LHCN-M2 (cell line): ENCODE measurements around the gene TPK1. TPM values are rescaled to one million over a fixed set of nuclear protein-coding genes. Genes with fewer than 3 reads are reported as not detected.

Source experiments
- DNase-seq: peaks from one replicate; pipeline ENCODE4 v3.0.0-alpha.2; 2012; ENCODE audit warnings: low read depth
- total RNA-seq: library from RNA; depleted of rRNA; stranded (reverse); fragments of >200 nt; gene quantifications from 2 replicates; pipeline ENCODE4 v1.2.3, GENCODE V29; 2014

The TPK1 gene
- total RNA-seq, 1 experiment from 2014 or later: 2.3 TPM

DNA sequence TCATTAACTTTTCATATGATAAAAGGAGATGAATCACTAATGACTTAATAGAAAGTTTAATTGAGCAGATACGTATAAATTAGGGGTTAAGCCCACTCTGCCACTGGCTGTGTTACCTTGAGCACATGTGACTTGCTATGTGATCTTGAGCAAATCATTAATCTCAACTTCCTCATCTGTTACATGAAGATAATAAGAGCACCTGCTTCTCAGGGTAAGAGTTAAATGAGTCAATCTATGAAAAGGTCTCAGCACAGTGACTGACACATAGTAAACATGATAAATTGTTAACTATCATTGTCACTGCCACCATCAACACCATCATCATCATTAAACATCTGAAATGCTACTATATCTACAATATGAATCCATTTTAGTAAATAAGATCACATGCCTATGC lies 110.8 kb downstream of the TPK1 start:
- DNase-seq: no peak

DNA sequence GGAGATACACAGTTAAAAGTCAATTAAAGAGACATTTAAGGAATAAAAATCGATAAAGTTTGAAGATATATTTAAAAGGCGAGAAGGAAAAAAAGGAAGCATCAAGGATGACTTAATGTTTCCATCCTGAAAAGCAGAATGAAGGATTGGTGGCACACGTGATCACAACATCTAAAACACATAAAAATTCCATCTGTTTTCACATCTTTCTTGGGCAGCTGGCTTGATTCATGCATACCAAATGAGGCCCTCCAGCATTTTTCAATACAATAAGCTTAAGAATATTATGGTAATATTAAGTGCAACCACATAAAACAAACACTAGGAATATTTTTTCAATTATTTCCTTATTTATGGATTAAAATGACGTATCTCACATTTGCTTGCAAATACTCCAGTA lies 112.6 kb downstream of the TPK1 start:
- no peak for DNase-seq

DNA sequence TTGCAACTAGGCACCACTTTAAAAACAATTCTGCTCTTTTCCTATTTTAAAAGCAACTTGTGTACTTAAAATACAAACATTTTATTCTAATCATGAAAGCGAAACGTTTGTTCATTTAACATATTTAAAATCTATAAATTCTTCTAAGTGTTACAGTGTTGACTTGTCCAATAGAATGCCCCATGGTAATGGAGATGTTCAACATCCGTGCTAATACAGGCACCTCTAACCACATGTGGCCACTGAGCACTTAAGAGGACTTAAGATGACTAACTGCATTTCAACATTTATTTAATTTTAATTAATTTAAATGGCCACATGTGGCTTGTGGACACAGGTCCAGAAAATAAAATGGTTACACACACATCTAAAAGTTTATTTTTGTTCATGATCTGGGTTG lies 115.1 kb downstream of the TPK1 start:
- no peak for DNase-seq

DNA sequence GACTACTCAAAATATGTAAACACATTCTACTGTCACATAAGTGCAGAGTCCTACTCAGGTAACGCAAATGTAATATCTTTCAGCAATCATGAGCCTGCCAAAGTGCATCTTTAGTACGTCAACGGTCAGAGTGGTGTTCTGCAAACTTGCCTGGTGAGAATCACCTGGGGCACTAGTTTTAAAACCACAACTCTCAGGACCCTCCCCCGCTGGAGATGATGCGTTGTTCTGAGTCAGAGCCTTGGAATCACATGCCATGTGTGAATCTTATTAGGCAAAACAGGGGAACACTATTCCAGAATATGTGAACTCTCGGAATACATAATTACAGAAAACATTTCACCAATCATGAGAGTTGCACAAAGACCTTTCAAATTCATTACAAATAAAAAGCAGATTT lies 115.7 kb downstream of the TPK1 start:
- no peak for DNase-seq

DNA sequence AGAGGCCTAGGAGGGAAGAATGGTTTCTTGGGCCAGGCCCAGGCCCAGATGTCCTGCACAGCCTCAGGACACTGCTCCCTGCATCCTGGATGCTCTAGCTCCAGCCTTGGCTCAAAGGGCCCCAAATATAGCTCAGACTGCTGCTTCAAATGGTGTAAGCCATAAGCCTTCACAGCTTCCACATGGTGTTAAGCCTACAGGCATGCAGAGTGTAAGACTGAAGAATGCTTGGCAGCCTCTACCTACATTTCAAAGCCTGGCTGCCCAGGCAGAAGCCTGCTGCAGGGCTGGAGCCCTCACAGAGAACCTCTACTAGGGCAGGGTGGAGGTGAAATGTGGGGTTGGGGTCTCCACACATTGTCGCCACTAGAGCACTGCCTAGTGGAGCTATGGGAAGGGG lies 118.1 kb downstream of the TPK1 start:
- no peak for DNase-seq

DNA sequence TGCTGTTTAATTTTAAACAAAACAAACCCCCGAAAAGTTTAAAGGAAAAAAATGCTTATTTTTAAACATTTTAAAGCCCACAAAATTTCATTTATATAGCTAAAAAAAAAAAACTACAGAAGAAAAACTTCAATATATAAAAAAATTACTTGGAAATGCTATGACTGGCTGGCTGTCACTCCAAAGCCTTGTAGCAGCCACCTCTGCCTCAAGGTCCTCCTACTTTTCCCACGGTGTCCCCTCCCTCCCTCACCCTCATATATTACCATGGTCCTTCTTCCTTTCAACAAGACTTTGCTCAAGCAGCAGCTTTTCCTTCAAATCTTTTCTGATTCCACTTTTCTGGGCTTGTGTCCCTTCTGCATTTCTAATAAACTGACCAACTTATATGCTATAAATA lies 122.0 kb downstream of the TPK1 start:
- DNase-seq: no peak

DNA sequence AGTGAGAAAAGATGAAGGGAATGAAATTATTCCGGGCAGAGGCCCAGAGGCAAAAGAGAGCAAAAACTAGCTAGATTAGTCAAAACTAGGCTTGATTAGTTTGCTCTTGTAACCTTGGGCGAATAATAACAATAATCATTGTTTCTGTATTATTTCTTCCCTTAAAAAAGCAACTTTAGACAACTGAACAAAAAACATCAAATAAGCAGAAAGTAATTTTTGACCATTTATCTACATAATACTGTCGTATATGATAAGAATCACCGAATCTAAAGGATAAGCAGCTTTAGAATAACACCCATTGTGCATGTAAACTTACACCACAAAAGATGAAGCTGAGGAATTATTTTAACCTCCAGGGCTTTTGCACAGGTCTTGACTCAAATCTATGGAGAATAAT lies 125.1 kb downstream of the TPK1 start:
- DNase-seq: no peak

DNA sequence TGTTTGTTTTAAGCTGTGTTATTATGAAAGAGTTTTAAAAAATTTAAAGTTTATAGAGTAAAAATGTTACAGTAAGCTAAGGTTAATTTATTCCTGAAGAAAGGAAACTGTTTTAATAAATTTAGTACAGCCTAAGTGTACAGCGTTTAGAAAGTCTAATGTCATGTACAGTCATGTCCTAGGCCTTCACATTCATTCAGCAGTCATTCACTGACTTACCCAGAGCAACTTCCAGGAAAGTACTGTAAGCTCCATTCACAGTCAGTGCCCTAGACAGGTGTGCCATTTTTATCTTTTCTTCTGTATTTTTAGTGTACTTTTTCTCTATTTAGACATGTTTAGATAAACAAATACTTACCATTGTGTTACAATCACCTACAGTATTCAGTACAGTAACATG lies 126.8 kb downstream of the TPK1 start:
- no peak for DNase-seq

DNA sequence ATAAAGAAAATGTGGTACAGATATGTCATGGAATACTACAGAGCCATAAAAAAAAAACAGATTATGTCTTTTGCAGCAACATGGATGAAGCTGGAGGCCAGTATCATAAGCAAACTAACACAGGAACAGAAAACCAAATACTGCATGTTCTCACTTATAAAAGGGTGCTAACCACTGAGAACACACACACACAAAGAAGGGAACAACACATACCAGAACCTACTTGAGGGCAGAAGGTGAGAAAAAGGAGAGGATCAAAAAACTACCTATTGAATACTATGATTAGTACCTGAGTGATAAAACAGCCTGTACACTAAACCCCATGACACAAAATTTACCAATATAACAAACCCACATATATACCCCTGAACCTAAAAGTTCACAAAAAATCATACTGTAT lies 144.6 kb downstream of the TPK1 start:
- DNase-seq: no peak

DNA sequence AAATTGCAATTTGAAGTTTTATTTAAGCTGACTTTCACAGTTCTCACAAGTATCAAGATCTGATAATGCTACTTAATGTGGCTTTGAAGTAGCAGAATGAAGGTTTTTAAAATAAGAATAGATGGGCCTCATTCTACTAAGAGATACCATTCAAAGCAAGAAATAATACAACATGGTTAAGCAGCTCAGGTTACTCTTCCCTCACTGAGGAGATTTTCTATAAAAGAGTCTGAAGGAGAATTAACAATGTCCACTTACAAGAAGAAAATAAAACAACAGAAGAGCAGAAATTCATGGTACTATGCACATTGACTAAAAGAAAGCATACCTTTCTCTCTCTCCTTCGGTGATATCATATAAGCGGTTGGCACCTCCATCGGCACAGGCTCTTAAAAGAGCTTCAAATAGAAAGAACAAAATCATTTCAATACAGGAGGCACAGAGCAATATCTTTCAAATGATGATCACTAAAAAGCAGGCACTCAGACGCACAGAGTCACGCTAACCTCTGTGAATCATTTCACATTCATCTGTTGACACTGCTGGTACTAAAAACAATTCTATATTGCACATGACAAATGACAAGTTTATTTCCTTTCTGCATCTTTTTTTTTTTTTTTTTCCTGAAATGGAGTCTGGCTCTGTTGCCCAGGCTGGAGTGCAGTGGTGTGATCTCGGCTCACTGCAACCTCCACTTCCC lies 153.1 kb downstream of the TPK1 start:
- no peak for DNase-seq

DNA sequence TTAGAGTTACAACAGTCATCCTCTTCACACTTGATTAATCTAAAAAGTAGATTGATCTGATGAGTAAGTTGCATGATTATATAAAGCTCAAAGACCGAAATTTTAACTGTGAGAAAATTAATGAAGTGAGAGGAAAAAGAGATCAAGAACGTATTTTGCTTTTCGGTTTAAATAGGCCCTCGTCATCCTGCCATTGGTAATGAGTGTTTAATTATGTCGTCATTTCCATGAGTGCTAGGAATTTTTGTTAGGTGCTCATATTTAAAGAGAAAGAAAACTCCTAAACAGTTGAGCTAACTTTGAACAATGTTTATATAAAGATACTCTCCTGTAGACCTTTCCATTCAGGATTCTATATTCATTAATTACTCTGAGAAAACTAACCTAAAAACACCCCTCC lies 159.4 kb downstream of the TPK1 start:
- no peak for DNase-seq

DNA sequence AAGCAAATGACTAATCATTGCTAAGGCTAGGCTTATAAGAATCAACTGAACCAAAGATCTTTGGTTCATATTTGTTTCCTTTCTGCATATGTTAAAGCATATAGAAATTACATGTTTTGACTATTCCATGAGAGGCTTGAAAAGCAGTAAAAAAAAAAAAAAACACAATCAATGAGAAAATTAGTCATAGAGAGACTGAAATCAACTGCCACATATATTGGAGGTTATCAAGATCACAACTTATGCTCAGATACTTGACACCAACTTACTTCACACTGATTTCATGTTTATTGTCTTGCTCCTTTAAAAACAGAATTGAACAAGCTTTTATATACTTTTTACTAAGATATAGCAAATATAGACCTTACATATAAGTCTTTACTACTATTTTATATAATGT lies 161.3 kb downstream of the TPK1 start:
- DNase-seq: no peak

DNA sequence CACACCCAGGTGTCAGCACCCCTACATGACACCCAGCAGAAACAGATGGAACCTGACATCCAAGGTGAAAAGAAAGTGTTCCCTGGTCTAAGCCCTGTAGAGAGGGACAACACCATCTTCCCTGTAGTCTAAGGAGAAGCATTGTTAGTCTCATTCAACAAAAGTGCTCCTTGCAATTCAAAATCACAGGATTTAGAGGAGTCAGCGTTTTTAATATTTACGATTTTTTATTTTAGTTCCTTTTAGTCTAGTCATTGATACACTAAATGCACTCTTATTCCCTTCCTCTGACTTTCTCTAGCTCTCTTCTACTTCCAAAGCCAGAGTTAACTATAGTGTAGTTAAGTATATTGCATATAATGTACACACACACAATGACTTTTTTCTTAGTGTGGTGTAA lies 163.0 kb downstream of the TPK1 start:
- DNase-seq: no peak

DNA sequence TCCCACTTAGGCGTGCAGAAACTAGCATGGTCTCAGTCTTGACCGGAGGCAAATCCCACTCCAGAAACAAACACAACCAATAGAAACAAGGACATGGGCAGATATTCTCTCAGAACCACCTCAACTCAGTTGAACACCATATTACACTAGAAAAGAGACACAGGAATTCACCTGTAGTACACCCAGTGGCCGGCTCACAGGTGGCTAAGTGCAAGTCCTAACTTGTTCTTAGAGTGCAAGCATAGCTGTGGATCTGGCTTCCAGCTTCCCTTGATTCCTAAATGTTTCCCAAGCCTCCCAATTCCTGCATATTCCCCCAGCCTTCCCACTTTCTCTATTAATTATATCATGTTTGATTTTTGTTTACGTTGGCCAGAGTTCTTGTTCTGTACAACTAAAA lies 164.4 kb downstream of the TPK1 start:
- no peak for DNase-seq

DNA sequence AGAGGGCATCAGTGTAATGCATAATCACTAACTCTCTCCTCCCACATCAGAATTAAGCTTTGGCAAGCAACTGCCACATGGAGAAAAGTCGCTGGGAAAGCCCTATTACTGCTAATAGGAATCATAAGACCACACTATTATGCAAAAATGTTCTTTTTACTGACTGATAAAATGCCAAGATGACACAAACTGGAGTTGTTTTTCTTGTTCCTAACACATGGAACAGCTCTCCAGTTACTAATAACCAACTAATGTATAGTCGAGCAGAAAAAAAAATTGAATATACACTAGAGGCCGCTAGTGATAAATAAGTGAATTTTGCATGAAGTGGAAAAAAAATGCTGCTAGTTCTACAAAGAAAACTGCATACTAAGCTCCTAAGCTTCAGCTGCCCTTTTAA lies 165.6 kb downstream of the TPK1 start:
- no peak for DNase-seq

DNA sequence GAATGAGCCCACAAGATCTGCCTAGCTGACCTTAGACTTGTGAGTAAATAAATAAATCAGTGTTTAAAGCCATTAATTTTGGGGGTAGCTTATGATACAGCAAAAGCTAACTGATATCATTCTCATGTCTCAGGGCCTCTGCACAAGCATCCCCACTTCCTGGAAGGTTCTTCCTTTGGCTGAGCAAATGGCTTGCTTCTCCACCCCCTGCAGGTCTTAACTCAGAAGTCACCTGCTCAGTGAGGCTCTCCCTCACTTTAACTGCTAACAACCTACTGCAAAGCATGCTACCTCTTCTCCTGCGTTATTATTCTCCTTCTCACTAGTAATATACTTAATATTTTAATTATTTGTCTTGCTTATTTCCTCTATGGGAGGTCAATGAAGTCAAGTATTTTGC lies 167.3 kb downstream of the TPK1 start:
- no peak for DNase-seq

DNA sequence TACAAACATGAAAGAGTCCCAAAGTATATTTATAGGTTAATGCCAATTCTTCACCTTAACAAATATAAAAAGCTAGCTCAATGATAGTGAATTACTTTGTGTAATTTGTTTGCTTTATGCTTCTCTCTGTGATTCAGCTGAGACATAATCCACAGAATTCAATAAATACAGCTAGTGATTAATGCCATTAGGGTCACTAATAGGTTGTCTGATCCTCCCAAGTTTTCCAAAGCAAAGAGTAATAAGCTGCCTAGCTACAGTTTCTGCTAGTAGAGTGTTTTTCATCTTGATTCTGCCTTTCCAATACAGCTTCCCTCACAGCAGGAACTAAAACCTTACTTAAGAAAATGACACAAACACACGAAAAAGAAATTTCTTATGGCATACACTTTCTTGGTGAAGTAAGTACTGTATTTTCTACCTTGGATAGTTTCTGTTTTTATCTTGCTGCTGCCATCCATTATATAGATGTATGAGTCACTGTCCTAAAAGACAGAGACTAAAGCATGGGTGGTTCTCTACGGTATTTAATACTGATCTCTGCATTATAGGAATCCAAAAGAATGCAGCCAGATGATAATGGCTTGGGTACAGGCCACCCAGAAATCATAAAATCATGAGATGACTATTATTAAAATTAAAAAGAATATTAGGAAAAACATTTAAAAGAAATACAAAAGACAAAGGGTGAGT lies 170.0 kb downstream of the TPK1 start:
- DNase-seq: no peak

DNA sequence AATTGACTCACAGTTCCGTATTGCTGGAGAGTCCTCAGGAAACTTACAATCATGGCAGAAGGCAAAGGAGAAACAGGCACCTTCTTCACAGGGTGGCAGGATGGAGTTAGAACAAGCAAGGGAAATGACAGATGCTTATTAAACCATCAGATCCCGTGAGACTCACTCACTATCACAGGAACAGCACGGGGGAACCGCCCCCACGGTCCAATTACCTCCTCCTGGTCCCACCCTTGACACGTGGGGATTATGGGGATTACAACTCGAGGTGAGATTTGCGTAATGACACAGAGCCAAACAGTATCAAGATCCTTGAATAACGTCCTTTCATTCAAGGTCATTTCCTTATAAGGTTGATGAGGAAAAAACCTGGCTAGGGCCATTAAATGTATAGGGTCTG lies 176.6 kb downstream of the TPK1 start:
- no peak for DNase-seq

DNA sequence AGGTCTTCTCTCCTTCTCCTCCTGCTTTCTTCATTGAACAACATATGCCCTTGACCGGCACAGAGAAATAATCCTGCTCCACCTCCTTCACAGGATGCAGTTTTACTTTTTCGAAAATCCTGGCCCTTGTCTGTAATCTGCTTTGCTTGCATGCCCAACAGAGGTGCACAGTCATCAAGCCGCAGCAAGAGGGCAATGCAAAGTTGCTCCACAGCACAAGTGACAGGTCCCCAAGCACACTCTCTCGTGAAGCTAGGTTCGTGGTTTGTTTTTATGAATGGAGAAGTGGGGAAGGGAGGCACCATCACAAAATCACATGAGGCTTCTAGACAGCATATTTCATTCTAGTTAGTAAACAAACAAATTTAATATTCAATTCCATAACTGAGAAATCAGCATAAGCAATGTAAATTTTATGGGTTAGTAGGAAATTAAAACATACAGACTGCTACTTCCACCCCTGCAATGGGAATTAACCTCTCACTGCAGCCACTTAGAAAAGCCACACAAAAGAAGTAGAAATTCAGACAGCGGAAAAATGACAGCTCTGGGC lies 178.8 kb downstream of the TPK1 start:
- DNase-seq: no peak

DNA sequence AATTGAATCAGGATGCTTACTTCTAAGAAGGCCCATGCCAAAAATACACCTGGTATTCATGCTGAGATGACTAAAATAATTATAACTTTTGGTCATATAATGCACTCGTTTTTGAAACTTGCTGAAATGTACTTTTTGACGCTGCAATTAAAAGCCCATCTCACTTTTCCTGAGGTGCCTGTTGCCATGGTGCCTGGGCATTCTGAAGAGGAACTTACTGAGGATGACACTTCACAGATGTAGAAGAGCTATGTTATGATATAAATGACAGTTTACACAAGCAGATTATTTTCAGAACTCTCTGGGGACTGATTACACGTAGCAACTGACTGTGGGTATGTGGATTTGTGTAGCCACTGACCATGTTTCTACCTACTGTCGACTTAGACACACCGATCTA lies 182.4 kb downstream of the TPK1 start:
- DNase-seq: no peak

DNA sequence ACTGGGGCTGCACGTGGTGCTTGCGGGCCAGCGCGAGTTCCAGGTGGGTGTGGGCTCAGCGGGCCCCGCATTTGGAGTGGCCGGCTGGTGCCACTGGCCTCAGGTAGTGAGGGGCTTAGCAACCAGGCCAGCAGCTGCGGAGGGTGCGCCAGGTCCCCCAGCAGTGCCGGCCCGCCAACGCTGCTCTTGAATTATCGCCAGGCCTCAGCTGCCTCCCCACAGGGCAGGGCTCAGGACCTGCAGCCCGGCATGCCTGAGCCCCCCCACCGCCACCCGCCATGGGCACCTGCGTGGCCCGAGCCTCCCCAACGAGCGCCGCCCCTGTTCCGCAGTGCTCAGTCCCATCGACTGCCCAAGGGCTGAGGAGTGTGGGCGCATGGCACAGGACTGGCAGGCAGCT lies 185.4 kb downstream of the TPK1 start:
- no peak for DNase-seq

DNA sequence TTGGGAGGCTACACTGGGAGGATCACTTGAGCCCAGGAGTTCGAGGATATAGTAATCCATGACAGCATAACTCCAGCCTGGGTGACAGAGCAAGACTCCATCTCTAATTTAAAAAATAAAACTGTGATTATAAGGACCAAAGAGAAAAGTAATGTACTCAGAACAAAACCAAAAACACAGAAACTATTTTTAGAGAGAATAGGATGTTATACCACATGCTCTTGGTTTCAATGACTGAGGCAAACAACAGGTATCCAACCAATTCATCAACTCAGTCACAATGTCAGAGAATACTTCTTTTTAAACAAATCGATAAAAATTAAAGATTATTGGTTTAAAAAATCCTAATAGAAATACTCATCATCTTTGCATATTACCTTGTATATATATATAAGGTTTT lies 186.7 kb downstream of the TPK1 start:
- no peak for DNase-seq

DNA sequence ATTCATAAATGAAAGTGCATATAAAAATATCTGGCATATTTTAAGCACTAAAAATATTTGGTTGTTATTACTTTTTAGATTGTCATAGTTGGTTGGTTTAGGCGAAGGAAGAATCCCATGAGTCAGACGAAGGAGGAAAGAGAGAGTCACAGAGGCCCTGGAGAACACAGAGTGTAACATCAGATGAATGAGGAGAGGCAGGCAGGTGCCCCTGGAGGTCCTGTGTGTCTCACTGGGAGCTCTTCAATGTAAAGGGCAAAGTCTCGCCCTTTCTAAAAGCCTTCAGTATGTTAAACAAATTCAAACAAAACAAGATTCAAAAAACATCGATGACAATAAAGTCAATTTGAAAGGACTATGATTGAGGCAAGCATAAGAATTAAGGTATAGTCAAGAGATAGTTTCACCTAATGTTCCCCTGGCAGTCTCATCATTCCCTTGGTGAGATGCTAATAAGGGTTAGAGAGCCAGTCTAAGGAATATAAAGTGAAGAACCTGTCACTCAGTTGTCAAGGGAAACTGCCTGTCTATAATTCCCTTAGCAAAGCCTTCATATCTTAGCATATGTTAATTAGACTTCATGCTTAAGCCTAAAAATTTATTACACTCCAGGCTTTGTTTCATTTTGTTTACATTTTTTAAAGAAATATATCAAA lies 194.3 kb downstream of the TPK1 start:
- no peak for DNase-seq
